ENCODE results near the gene SYDE1.

SYDE1 gene

DNA sequence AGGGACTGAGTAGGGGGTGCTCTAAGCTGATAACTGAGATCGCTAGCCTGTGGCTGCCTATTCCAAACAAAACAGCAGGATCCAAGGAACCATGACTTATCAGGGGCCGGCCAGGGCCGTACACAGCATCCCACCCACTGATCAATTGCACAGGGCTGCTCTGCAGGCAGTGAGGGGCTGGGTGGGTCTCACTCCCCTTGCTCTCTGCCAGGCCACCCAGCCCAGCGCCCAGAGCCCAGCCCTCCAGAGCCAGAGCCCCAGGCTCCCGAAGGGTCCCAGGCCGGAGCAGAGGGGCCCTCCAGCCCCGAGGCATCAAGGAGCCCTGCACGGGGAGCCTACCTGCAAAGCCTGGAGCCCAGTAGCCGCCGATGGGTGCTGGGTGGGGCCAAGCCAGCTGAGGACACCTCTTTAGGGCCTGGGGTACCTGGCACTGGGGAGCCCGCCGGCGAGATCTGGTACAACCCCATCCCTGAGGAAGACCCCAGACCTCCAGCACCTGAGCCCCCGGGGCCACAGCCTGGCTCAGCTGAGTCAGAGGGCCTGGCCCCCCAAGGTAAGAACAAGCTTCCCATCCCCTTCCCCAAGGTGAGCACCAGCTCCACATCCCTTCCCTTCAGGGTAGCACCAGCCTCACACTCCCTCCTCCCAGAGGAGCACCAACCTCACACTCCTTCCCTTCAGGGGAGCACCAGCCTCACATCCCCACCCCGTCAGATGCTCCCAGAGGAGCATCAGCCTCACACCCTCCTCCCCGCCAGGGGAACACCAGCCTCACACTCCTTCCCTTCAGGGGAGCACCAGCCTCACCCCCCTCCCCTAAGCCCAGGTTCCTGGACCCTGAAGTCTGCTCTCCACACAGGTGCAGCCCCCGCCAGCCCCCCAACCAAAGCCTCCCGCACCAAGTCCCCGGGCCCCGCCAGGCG lies 1.9 kb downstream of the SYDE1 start:
- no peak for DNase-seq

GRCh38 chr19:15109768-15110417 lies 2.7 kb downstream of the SYDE1 start:
- no peak for DNase-seq

DNA sequence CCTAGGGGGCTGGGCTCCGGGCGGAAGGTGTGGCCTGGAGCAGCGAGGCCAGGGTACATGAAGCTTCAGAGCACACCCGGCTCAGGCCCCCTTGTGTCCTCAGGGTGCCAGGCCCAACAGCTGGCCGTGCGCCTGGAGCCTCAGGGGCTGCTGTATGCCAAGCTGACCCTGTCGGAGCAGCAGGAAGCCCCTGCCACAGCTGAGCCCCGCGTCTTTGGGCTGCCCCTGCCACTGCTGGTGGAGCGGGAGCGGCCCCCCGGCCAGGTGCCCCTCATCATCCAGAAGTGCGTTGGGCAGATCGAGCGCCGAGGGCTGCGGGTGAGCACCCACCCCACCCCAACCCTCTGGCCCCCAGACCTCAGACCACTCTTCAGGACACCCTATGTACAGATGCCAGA lies 3.2 kb downstream of the SYDE1 start:
- no peak for DNase-seq

DNA sequence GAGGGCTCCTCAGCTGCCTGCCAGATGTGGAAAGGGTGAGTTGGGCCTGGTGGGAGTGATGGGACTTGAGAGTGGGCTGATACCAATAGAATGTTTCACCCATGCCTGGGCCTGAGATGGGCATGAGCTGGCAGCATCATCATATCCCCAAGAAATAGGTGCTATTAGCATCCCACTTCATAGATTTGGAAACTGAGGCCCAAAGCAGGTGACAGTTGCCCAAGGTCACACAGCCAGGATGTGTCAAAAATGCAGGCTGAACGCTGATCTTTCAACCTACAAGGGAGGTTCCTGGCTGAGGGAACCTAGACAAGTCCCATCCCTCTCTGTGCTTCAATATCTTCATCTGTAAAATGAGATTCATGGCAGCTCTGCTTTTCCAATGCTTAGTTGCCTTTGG lies 4.6 kb downstream of the SYDE1 start:
- DNase-seq, result no peak

DNA sequence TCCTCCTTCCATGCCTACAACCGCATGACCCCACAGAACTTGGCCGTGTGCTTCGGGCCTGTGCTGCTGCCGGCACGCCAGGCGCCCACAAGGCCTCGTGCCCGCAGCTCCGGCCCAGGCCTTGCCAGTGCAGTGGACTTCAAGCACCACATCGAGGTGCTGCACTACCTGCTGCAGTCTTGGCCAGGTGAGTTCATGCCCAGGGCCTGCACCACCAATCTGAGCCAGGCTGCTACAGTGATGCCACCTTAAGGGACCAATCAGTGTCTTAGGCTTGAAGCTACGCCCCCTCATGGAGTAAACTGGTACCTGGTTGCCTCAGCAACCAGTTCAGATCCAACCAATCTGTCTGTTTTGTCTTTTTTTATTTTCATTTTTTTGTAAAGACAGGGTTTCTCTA lies 5.2 kb downstream of the SYDE1 start:
- DNase-seq, result no peak

DNA sequence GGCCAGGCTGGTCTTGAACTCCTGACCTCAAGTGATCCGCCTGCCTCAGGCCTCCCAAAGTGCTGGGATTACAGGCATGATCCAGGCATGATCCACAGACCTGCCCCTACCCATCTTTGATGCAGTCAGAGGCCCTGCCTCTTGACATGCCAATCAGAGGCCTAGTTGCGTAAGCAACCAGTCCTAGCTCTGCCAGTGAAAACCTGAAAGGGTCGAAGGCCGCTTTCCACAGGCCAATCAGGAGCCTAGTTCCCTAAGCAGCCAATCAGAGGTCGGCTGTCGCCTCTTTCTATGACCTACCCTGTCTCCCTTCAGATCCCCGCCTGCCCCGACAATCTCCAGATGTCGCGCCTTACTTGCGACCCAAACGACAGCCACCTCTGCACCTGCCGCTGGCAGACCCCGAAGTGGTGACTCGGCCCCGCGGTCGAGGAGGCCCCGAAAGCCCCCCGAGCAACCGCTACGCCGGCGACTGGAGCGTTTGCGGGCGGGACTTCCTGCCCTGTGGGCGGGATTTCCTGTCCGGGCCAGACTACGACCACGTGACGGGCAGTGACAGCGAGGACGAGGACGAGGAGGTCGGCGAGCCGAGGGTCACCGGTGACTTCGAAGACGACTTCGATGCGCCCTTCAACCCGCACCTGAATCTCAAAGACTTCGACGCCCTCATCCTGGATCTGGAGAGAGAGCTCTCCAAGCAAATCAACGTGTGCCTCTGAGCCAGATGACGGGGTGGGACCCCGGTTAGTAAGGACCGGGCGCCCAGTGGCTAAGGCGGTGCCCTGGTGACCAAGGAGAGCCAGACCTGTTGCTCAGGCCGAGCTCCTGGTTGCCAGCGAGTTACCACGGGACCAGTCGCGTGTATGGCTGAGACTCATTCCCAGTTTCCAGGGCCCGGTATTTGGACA lies 6.3 kb downstream of the SYDE1 start:
- DNase-seq, result no peak

DNA sequence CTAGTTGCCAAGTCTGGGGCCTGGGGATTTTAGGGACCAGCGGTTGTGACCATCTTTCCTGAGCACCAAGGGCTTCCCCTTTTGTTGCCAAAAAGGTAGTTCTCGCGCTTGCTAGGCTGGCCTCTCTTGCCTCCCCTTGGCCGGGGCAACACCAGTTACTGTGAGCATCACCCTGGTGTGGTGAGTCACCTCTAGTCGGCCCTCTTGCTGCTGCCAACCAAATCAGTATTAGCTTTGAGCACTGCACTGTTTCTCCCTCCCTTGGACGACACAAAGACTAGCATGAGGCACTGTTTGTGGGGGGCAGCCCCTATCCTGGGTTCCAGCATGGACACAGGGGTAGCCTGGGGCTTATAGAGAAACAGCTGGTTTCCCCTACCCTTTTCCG lies 6.9 kb downstream of the SYDE1 start:
- DNase-seq, result no peak

DNA sequence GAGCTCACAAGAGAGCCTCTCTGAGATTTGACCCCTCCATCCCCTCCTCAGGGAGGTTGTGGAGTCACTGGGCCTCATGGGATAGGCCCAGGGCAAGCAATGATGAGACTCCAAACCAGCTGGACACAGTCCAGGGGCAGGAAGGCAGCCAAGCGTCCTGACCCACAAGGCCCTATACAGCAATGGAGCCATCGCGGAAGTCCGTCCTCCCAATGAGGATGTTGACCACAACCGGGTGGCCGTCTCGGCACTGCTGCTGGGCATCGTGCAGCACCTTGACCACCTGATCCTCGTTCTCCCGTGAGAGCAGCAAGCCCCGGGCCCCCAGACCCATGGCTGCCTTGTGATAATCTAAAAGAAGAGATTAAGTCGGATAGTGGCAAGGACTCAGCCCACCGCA lies 7.9 kb downstream of the SYDE1 start:
- DNase-seq, result no peak

DNA sequence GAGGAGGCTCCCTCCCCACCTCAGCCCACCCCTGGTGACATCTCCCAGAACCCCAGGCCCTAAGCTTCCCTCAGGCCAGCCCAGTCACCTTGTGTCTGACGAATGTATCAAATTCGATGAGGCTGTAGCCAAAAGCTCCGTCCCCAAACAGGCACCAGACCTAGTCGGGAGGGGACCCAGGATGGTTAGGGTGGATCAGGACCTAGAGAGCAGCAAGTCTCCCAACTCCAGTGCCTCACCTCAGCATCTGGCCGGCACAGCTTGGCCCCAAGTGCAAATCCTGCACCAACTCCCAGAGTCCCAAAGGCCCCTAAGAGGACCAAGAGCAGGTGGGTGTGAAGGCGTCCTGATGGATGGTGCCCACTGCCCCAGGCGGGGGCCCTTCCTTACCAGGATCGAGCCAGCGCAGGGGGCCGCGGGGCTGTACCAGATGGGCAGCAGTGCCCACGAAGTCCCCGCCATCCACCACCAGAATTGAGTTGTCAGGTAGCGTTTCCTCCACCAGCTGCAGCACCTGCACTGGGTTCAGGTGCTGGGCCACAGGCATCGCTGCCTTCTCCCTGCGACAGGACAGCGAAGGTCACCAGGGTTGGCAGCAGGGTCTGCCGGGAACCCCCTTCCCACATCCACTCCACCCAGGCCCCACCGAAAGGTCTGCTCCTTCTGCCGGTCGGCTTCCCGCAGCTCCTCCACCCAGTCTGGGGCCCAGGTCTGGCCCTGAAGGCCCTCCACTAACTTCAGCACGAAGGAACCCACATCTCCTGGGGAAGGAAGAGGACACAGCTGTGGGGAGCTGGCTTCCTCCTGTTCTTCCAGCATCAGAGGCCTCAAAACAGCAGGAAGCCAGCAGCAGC lies 8.8 kb downstream of the SYDE1 start:
- no peak for DNase-seq

DNA sequence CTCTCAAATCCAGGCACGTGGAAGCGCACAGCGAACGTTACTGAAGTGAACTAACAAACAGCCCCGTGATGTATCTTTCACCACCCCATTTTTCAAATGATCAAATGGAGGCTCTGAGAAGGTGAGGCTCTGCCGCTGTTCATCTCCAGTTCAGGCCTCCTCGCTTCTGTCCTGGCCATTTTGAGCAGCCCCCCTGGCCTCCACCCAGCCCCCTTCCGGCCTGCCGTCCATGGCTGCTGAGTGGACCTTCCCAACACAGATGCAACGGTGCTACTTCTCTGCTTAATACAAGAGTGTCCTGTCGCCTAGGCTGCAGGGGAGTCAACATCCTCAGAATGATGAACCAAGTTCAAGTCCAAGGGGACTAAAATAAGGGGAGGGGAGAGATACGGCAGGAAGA lies 9.7 kb downstream of the SYDE1 start:
- DNase-seq, result no peak

GRCh38 chr19:15118248-15118647 lies 11.0 kb downstream of the SYDE1 start:
- DNase-seq, result no peak

GRCh38 chr19:15118789-15119494 lies 11.7 kb downstream of the SYDE1 start:
- DNase-seq, result no peak

- no peak for DNase-seq
These were observed 13.2 kb downstream of the SYDE1 start for GRCh38 chr19:15120135-15121026.

DNA sequence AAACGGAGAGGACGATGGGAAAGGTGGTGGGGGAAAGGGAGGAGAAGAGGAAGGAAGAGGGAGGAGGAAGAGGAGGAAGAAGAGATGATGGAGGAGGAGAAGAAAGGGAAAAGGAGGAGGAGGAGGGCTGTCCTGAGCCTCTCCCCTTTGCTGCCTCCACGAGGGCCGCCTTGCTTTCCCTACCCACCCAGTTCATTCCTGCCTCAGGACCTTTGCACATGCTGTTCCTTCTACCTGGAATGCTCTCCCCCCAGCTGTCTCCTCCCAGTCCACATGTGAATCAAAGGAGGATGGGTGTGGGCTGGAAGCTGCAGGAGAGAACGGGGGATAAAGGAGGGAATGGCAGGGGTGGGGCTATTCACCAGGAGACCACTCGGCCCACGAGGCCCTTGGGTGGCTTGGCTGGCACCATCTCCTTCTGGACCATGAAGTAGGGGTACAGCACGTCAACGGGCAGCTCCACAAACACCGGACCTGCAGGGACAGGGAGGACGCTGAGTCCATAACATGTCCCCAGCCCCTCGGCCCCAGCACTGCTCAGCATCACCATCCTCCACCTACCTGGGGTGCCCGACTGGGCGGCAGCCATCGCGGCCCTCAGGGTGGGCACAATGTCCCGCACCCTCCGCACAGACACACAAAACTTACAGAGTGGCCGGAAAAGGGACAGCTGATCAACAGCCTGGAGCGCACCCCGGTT lies 15.3 kb downstream of the SYDE1 start:
- DNase-seq, result no peak

DNA sequence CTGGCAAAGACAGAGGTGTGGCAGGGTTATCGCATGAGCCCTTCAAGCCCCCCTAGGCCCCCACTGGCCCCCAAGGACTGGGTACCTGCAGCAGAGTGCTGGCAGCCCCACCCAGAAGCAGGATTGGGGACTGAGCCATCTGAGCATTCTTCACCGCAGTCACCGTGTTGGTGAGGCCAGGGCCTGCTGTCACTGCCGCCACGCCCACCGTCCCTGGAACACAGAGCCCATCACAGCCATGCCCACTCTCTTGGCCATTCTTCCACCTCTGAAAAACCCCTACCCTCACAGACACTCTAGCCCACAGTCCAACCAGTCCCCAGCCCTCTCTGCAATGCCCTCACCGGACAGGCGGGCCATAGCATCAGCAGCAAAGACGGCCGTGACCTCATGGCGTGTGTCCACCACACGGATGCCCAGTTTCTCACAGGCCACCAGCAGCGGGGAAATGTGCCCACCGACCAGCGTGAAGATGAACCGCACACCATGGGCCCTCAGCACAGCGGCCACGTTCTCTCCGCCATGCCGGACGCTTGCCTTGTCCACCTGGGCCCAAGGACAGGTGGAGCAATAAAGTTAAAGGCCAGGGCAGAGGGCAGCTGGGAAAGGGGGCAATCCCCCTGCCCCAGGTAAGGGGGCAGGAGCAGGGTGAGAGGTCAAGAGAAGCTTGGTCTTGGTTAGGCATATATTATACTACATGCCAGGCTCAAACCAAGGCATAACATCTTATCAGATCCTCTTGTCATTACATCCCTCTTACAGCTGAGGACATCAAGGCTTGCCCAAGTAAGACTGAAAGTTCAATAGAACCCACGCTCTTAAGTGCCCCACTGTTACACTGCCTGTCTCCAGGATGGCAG lies 16.1 kb downstream of the SYDE1 start:
- DNase-seq, result no peak

GRCh38 chr19:15123900-15124299 lies 16.7 kb downstream of the SYDE1 start:
- no peak for DNase-seq

- DNase-seq, result no peak
These were observed 17.5 kb downstream of the SYDE1 start for GRCh38 chr19:15124572-15125231.

Measured in MV-4-11 (cell line).